OCI-LY7 (cell line): ENCODE results near the gene SP7. TPM values are rescaled to one million over a fixed set of nuclear protein-coding genes. Genes with fewer than 3 reads are reported as not detected.

ENCODE experiments used
- BruUV-seq: library from RNA; stranded (reverse); fragments of 400-500 nt; replicated peaks from 2 replicates; lab custom pipeline; 2021; lab: Mats Ljungman, UMichigan
- CTCF ChIA-PET: fragments of 300-600 bp; sonication (Branson Sonifier 250); formaldehyde crosslinking; loops from one replicate; lab custom pipeline; 2022; ENCODE audit warnings: antibody characterized with exemption; ENCODE audit not compliant: unreplicated experiment; lab: Charles Lee
- POLR2A ChIA-PET: fragments of 300-600 bp; sonication (Branson Sonifier 250); formaldehyde crosslinking; loops from one replicate; lab custom pipeline; 2022; ENCODE audit warnings: antibody characterized with exemption; lab: Charles Lee
- DNase-seq: peaks from one replicate; pipeline ENCODE4 v3.0.0-alpha.2; 2015; ENCODE audit warnings: low spot score
- H2AFZ ChIP-seq: fragments of 200-600 bp; sonication (generic), shearing (Covaris generic); 2 replicates; pipeline ENCODE4 v1.6.1; 2014; ENCODE audit warnings: mild to moderate bottlenecking, antibody characterized with exemption, low read length, moderate library complexity
- H3K27ac ChIP-seq: fragments of 200-600 bp; sonication (generic); 2 replicates; pipeline ENCODE4 v1.5.1; 2014; ENCODE audit warnings: mixed run types, low read depth, mild to moderate bottlenecking, moderate library complexity, low read length, inconsistent platforms; ENCODE audit not compliant: poor library complexity, severe bottlenecking
- H3K36me3 ChIP-seq: fragments of 200-600 bp; sonication (generic); 2 replicates; pipeline ENCODE4 v1.6.1; 2014; ENCODE audit warnings: mild to moderate bottlenecking, antibody characterized with exemption, low read length, moderate library complexity, mixed read lengths; ENCODE audit not compliant: insufficient read depth
- H3K4me1 ChIP-seq: fragments of 200-600 bp; sonication (generic); 2 replicates; pipeline ENCODE4 v1.5.1; 2014; ENCODE audit warnings: mild to moderate bottlenecking, low read length; ENCODE audit not compliant: insufficient read depth, poor library complexity, severe bottlenecking
- H3K4me2 ChIP-seq: fragments of 200-600 bp; sonication (generic); 2 replicates; pipeline ENCODE4 v1.6.1; 2014; ENCODE audit warnings: mild to moderate bottlenecking, low read length
- H3K4me3 ChIP-seq: fragments of 200-600 bp; sonication (generic); 2 replicates; pipeline ENCODE4 v1.5.1; 2014; ENCODE audit warnings: mild to moderate bottlenecking, low read depth, low read length; ENCODE audit not compliant: poor library complexity, severe bottlenecking
- H3K79me2 ChIP-seq: fragments of 200-600 bp; sonication (generic); 2 replicates; pipeline ENCODE4 v1.6.1; 2016; ENCODE audit warnings: low read depth, mild to moderate bottlenecking, low read length, moderate library complexity, mixed read lengths; ENCODE audit not compliant: insufficient read depth
- H3K9me2 ChIP-seq: fragments of 200-600 bp; sonication (generic); 2 replicates; pipeline ENCODE4 v1.6.1; 2016; ENCODE audit warnings: mild to moderate bottlenecking, low read length, mixed read lengths; ENCODE audit not compliant: insufficient read depth
- H3K9me3 ChIP-seq: fragments of 200-600 bp; sonication (generic); 2 replicates; pipeline ENCODE4 v1.6.1; 2014; ENCODE audit warnings: mild to moderate bottlenecking, mixed run types, low read length, mixed read lengths
- H4K20me1 ChIP-seq: fragments of 200-600 bp; sonication (generic); 2 replicates; pipeline ENCODE4 v1.6.1; 2014; ENCODE audit warnings: mild to moderate bottlenecking, antibody characterized with exemption, low read length, moderate library complexity, mixed read lengths; ENCODE audit not compliant: insufficient read depth
- EZH2phosphoT487 ChIP-seq: fragments of 200-600 bp; sonication (generic); IDR thresholded peaks from 2 replicates; pipeline ENCODE4 v1.6.1; 2018; ENCODE audit warnings: low read depth, borderline replicate concordance, mild to moderate bottlenecking, mixed run types, antibody characterized with exemption, low read length, moderate library complexity, mixed read lengths
- intact Hi-C: fragments of 100-400 bp; cut with micrococcal nuclease; formaldehyde crosslinking; loops from one replicate; pipeline ENCODE4 v1.10.0; 2022; ENCODE audit not compliant: unreplicated experiment
- total RNA-seq, 2 experiments: library from RNA; depleted of rRNA in 1 of 2; stranded (reverse); fragments of >200 nt in 1 of 2; shearing (Covaris generic) in 1 of 2; gene quantifications; 2 replicates each; pipeline ENCODE4 v1.2.3, GENCODE V29; 2014 to 2022
- TF ChIP-seq, protein P1 (sequence below): fragments of 200-600 bp; sonication (generic); conservative IDR thresholded peaks from 2 replicates; pipeline ENCODE4 v1.5.1; 2014; ENCODE audit warnings: mild to moderate bottlenecking, antibody characterized with exemption, low read length, moderate library complexity, mixed read lengths

The SP7 gene
- total RNA-seq, 2 experiments from 2014 or later: 0.16 to 0.27 TPM

- H3K4me2 ChIP-seq: no peak overlapping the region
- BruUV-seq: no TSS peak
- peak; percentile 88 for DNase-seq
- no peaks in the 10 kb centered on the region for H3K79me2 ChIP-seq
- POLR2A ChIA-PET: interaction anchor here (0.5 to 2.8 kb wide), 6 partner anchors 9 to 228 kb away, joined by 3 to 9 read pairs (median 5); partner anchors contain the start of gene SP1
- no peak for TF ChIP-seq EZH2phosphoT487
- TF ChIP-seq, protein P1, sequence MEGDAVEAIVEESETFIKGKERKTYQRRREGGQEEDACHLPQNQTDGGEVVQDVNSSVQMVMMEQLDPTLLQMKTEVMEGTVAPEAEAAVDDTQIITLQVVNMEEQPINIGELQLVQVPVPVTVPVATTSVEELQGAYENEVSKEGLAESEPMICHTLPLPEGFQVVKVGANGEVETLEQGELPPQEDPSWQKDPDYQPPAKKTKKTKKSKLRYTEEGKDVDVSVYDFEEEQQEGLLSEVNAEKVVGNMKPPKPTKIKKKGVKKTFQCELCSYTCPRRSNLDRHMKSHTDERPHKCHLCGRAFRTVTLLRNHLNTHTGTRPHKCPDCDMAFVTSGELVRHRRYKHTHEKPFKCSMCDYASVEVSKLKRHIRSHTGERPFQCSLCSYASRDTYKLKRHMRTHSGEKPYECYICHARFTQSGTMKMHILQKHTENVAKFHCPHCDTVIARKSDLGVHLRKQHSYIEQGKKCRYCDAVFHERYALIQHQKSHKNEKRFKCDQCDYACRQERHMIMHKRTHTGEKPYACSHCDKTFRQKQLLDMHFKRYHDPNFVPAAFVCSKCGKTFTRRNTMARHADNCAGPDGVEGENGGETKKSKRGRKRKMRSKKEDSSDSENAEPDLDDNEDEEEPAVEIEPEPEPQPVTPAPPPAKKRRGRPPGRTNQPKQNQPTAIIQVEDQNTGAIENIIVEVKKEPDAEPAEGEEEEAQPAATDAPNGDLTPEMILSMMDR: peak; percentile 93
- CTCF ChIA-PET: interaction anchor here (0.5 to 2.1 kb wide), 15 partner anchors 21 to 156 kb away, joined by 3 to 11 read pairs (median 4); partner anchors contain the start of genes AAAS and SP1
- intact Hi-C loops: loop anchor here (1.0 kb wide), 3 partner anchors 27 to 156 kb away; no protein-coding TSS in a partner anchor
- no peak overlapping the region for H3K27ac ChIP-seq
- no peak overlapping the region for H3K4me3 ChIP-seq
- no peaks in the 10 kb centered on the region for H3K4me1 ChIP-seq
- no peaks in the 10 kb centered on the region for H3K9me3 ChIP-seq
- H2AFZ ChIP-seq: peak overlapping the region; percentile 44; the same call in 1 of the 2 replicates
- no peaks in the 10 kb centered on the region for H4K20me1 ChIP-seq
- H3K36me3 ChIP-seq: no peaks in the 10 kb centered on the region
- no peaks in the 10 kb centered on the region for H3K9me2 ChIP-seq
Observed at GRCh38 chr12:53352331-53353256, 16.4 kb upstream of the SP7 start.

GRCh38 chr12:53347905-53348304 is 11.8 kb upstream of the SP7 start:
- CTCF ChIA-PET: interaction anchor here (0.6 kb wide), 1 partner anchor 30 kb away, joined by 3 read pairs; no protein-coding TSS in a partner anchor
- TF ChIP-seq, protein P1: no peak
- no peak for TF ChIP-seq EZH2phosphoT487
- POLR2A ChIA-PET: interaction anchor here (0.5 to 4.1 kb wide), 2 partner anchors 23 to 105 kb away, joined by 5 to 30 read pairs; no protein-coding TSS in a partner anchor
- Histone ChIP-seq H3K4me3 (no peak overlapping the region), H3K36me3 (no peaks in the 10 kb centered on the region), H4K20me1 (no peaks in the 10 kb centered on the region), H3K9me3 (no peaks in the 10 kb centered on the region), H3K79me2 (no peaks in the 10 kb centered on the region), H2AFZ (no peak overlapping the region), H3K27ac (no peak overlapping the region), H3K4me1 (peaks cover 21% of the 10 kb centered on the region), H3K4me2 (no peak overlapping the region), H3K9me2 (no peaks in the 10 kb centered on the region)
- DNase-seq: no peak
- intact Hi-C loops: no loop called here
- no TSS peak for BruUV-seq
